22Rv1 (cell line): ENCODE data around the gene TCERG1L.

ENCODE experiments used
- CTCF ChIP-seq: fragments of 450-650 bp; IDR thresholded peaks from 2 replicates; pipeline ENCODE4 v1.5.1; 2017; ENCODE audit warnings: mild to moderate bottlenecking
- ZFX ChIP-seq: fragments of 450-650 bp; IDR thresholded peaks from 2 replicates; pipeline ENCODE4 v1.6.1; 2017; ENCODE audit warnings: antibody characterized with exemption, borderline replicate concordance

GRCh38 chr10:131315344-131315743 is 3.8 kb upstream of the TCERG1L start:
- TF ChIP-seq CTCF (no peak), ZFX (no peak)
